GM12878 (cell line): ENCODE data around the gene COQ2. TPM values are rescaled to one million over a fixed set of nuclear protein-coding genes. Genes with fewer than 3 reads are reported as not detected.

ENCODE experiments used
- ATAC-seq: fragments of 200-7000 bp; cut with Tn5 transposase; 3 replicates; pipeline ENCODE4 v1.9.1; 2020; ENCODE audit warnings: mild to moderate bottlenecking, moderate library complexity
- BruUV-seq: library from RNA; stranded (reverse); fragments of 400-500 nt; replicated peaks from 2 replicates; lab custom pipeline; 2021; lab: Mats Ljungman, UMichigan
- CTCF ChIA-PET: fragments of 300-600 bp; sonication (Branson Sonifier 250); formaldehyde crosslinking; extraction: SDS; loops from one replicate; lab custom pipeline; 2021; ENCODE audit warnings: inconsistent platforms; lab: Yijun Ruan, JAX
- POLR2A ChIA-PET: fragments of 350-600 bp; formaldehyde crosslinking; extraction: SDS; loops from one replicate; lab custom pipeline; 2021; ENCODE audit warnings: inconsistent platforms; lab: Charles Lee
- RAD21 ChIA-PET: fragments of 300-600 bp; sonication (Branson Sonifier 250); formaldehyde crosslinking; loops from one replicate; lab custom pipeline; 2023; ENCODE audit warnings: antibody characterized with exemption; ENCODE audit not compliant: unreplicated experiment; lab: Charles Lee
- SMC1A ChIA-PET: fragments of 300-600 bp; sonication (Branson Sonifier 250); formaldehyde crosslinking; loops from one replicate; lab custom pipeline; 2023; ENCODE audit not compliant: unreplicated experiment, uncharacterized antibody; lab: Charles Lee
- DNase-seq: peaks from one replicate; pipeline ENCODE4 v3.0.0-alpha.2; 2011; ENCODE audit warnings: low read depth, low spot score
- FAIRE-seq: peaks from 3 replicates; lab custom pipeline; 2011; peaks lifted over from hg19 to GRCh38; lab: Jason Lieb, UNC
- H2AFZ ChIP-seq: 2 replicates; pipeline ENCODE4 v1.6.0; 2011; ENCODE audit warnings: low read depth, low read length, control low read depth; ENCODE audit not compliant: control insufficient read depth
- H3K27ac ChIP-seq: 2 replicates; pipeline ENCODE4 v1.5.1; 2011; ENCODE audit warnings: control low read depth; ENCODE audit not compliant: control insufficient read depth, insufficient read depth
- H3K27me3 ChIP-seq, 2 experiments: replicated peaks in 1 of 2; 2 replicates each; pipeline versions ENCODE4 v1.6.0 to v1.6.1; 2011; ENCODE audit warnings: low read length in 1 of 2; ENCODE audit not compliant: control insufficient read depth in 2 of 2, insufficient read depth in 2 of 2
- H3K36me3 ChIP-seq, 2 experiments: 2 replicates each; pipeline ENCODE4 v1.5.1; 2011; ENCODE audit warnings: low read length in 1 of 2; ENCODE audit not compliant: control insufficient read depth in 2 of 2, insufficient read depth in 2 of 2
- H3K4me1 ChIP-seq: 2 replicates; pipeline ENCODE4 v1.6.1; 2011; ENCODE audit warnings: mild to moderate bottlenecking, low read length, moderate library complexity, mixed read lengths; ENCODE audit not compliant: control insufficient read depth, insufficient read depth
- H3K4me2 ChIP-seq: 2 replicates; pipeline ENCODE4 v1.6.0; 2011; ENCODE audit warnings: control low read depth; ENCODE audit not compliant: control insufficient read depth, insufficient read depth
- H3K4me3 ChIP-seq: fragments of 200-600 bp; sonication (generic); 2 replicates; pipeline ENCODE4 v1.5.1; 2016
- H3K79me2 ChIP-seq: 2 replicates; pipeline ENCODE4 v1.6.0; 2011; ENCODE audit warnings: low read length; ENCODE audit not compliant: control insufficient read depth, insufficient read depth
- H3K9ac ChIP-seq: 2 replicates; pipeline ENCODE4 v1.8.0; 2011; ENCODE audit warnings: low read length, control low read depth, mixed read lengths; ENCODE audit not compliant: control insufficient read depth, insufficient read depth
- H3K9me3 ChIP-seq: replicated peaks from 3 replicates; pipeline ENCODE4 v1.5.1; 2011; ENCODE audit warnings: mild to moderate bottlenecking, low read length; ENCODE audit not compliant: control insufficient read depth, insufficient read depth
- H4K20me1 ChIP-seq: 2 replicates; pipeline ENCODE4 v1.6.0; 2011; ENCODE audit not compliant: control insufficient read depth, insufficient read depth
- EGR1 ChIP-seq, 2 experiments: IDR thresholded peaks; 1 replicate in 1 of 2; 2 replicates in 1 of 2; pipeline ENCODE4 v1.6.1; 2011 to 2012; ENCODE audit warnings: low read depth in 2 of 2, low read length in 2 of 2, borderline replicate concordance in 1 of 2, mild to moderate bottlenecking in 1 of 2, moderate library complexity in 1 of 2
- ESRRA ChIP-seq: IDR thresholded peaks from 2 replicates; pipeline ENCODE4 v1.6.1; 2012; ENCODE audit warnings: mild to moderate bottlenecking, low read length, improper control_type of control experiment
- ETV6 ChIP-seq, 2 experiments: fragments of 450-650 bp in 1 of 2; IDR thresholded peaks in 1 of 2; conservative IDR thresholded peaks in 1 of 2; 2 replicates each; pipeline ENCODE4 v1.6.1; 2014; ENCODE audit warnings: antibody characterized with exemption in 1 of 2, borderline replicate concordance in 1 of 2, low read depth in 1 of 2, mild to moderate bottlenecking in 1 of 2, moderate library complexity in 1 of 2
- GABPA ChIP-seq: IDR thresholded peaks from 2 replicates; pipeline ENCODE4 v1.6.1; 2014; ENCODE audit warnings: antibody characterized with exemption, low read depth, mild to moderate bottlenecking, inconsistent platforms
- JUNB ChIP-seq: IDR thresholded peaks from 2 replicates; pipeline ENCODE4 v1.6.1; 2016; ENCODE audit warnings: antibody characterized with exemption, mild to moderate bottlenecking
- MTA3 ChIP-seq: IDR thresholded peaks from 2 replicates; pipeline ENCODE4 v1.6.1; 2012; ENCODE audit warnings: low read length, inconsistent platforms, borderline replicate concordance
- MYB ChIP-seq: fragments of 150-350 bp; IDR thresholded peaks from 2 replicates; pipeline ENCODE4 v1.6.1; 2014; ENCODE audit warnings: mild to moderate bottlenecking, low read depth, low read length, borderline replicate concordance
- RAD21 ChIP-seq: IDR thresholded peaks from 2 replicates; pipeline ENCODE4 v1.6.1; 2011; ENCODE audit warnings: mild to moderate bottlenecking, low read depth, low read length, moderate library complexity; ENCODE audit not compliant: insufficient read depth
- RUNX3 ChIP-seq: IDR thresholded peaks from 2 replicates; pipeline ENCODE4 v1.6.1; 2012; ENCODE audit warnings: low read length, inconsistent platforms
- SMAD1 ChIP-seq: fragments of 450-650 bp; IDR thresholded peaks from 2 replicates; pipeline ENCODE4 v1.6.1; 2018; ENCODE audit warnings: mild to moderate bottlenecking, low read depth; ENCODE audit not compliant: partially characterized antibody
- WGBS: methylation state at CpG from one replicate; pipeline ENCODE4 v1.1.6; 2016; ENCODE audit warnings: low lambda C conversion rate; ENCODE audit not compliant: insufficient replicate concordance, insufficient coverage; ENCODE audit errors: missing lambda C conversion rate; 5-methylcytosine and 5-hydroxymethylcytosine counted together
- in situ Hi-C: fragments of 300-500 bp; cut with MboI; formaldehyde crosslinking; loops from 9 replicates; pipeline ENCODE4 v1.14.3; 2018; ENCODE audit warnings: mixed read lengths
- intact Hi-C: fragments of 100-400 bp; cut with micrococcal nuclease; formaldehyde crosslinking; loops from one replicate; pipeline ENCODE4 v1.14.2; 2022; ENCODE audit not compliant: unreplicated experiment
- polyA plus RNA-seq, 11 experiments: library from polyadenylated mRNA; depleted of rRNA in 4 of 11; unstranded in 6 of 11; stranded (reverse) in 5 of 11; fragments of >200 nt; fragmentation: Nextera tagmentation in 4 of 11; fragmentation: Illumina TruSeq in 1 of 11; extraction: Ambion mirVana in 4 of 11; extraction: Trizol in 1 of 11; gene quantifications; 1 replicate in 1 of 11; 2 replicates in 10 of 11; pipeline versions ENCODE4 v1.2.1 to v1.2.3, GENCODE V29; 2011 to 2016; ENCODE audit warnings: inconsistent platforms in 2 of 11, missing spikeins in 2 of 11, low read depth in 1 of 11
- total RNA-seq, 4 experiments: library from RNA; depleted of rRNA in 3 of 4; stranded (reverse); fragments of >200 nt in 3 of 4; fragmentation: Illumina TruSeq in 1 of 4; extraction: Trizol in 1 of 4; gene quantifications; 2 replicates each; pipeline versions ENCODE4 v1.2.1 to v1.2.3, GENCODE V29; 2013 to 2021
- TF ChIP-seq, protein P1 (sequence below): IDR thresholded peaks from 2 replicates; pipeline ENCODE4 v1.6.1; 2012; ENCODE audit warnings: low read depth, low read length, improper control_type of control experiment
- TF ChIP-seq, protein P2 (sequence below): fragments of 450-650 bp; IDR thresholded peaks from 2 replicates; pipeline ENCODE4 v1.6.1; 2016; ENCODE audit warnings: mild to moderate bottlenecking
- TF ChIP-seq, protein P3 (sequence below): fragments of 450-650 bp; formaldehyde crosslinking; IDR thresholded peaks from 2 replicates; pipeline ENCODE4 v1.4.0; 2022; ENCODE audit warnings: mild to moderate bottlenecking, moderate library complexity

The COQ2 gene
- total and polyA plus RNA-seq, 10 of the 15 experiments (the other 5 are each of a cell fraction or from before 2014, with no cell fraction given): 5.0 to 46.7 (median 19.1) TPM

DNA sequence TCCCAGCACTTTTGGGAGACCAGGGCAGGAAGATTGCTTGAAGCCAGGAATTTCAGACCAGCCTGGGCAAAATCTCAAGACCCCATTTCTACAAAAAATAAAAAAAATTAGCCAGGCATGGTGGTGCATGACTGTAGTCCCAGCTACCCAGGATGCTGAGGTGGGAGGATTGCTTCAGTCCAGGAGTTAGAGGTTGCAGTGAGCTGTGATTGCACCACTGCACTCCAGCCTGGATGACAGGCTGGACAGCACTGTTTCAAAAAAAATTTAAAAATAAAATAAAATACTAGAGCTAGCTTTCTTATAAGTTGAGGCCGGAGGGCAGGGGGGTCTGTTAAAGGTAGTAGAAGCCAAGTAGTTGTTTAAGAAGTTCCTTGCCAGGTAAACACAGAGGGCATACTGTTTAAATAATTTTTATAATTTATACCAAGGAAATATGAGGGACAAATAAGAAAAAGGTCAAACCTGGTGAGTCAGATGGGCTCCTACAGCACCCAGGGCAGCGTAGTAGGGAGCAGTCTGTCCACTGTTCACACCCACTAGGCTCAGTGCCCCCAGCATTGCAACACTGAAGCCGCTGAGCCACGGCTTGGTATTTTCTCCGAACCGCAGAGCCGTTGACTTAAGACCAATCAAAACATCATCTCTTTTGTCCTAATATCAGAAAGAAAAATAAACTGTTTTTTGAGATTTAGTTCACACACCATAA is 17.3 kb downstream of the COQ2 start (continued):
- TF ChIP-seq ETV6 (conservative IDR thresholded peaks at IDR 0.05 in 1 of 2, IDR thresholded peaks at IDR 0.05 in 1 of 2; ENCODE audit: borderline replicate concordance in 1 of 2, low read depth in 1 of 2) (no peak), SMAD1 (no peak), MYB (no peak), GABPA (no peak)

DNA sequence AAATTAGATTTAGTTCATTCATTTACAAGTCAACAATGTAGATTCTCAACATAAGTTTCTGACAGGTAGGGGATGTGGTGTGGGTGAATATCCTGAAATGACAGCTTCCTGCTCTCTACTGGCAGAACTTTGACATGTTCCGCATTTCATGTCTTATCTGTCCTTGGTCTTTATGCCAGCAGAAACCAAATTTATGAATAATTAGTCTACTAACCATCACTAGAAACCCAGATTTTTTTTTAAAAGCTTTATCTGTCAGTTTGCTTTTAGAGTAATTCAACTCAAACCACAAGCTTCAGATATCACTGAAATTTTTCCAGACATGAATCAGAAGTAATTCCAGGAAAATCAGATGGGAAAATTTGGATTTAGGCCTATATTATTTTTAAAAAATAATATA is 17.9 kb downstream of the COQ2 start:
- BruUV-seq: no TSS peak
- peaks cover 18% of the 10 kb centered on the region for H3K4me1 ChIP-seq
- H2AFZ ChIP-seq: no peak overlapping the region
- ChIA-PET CTCF (interaction anchor here (0.8 to 5.9 kb wide), 17 partner anchors 9 to 221 kb away, joined by 3 to 80 read pairs (median 5); partner anchors contain the start of gene COQ2), RAD21 (interaction anchor here (0.7 to 5.6 kb wide), 10 partner anchors 15 to 212 kb away, joined by 3 to 54 read pairs (median 4); partner anchors contain the start of gene COQ2), POLR2A (interaction anchor here (0.6 to 1.5 kb wide), 5 partner anchors 10 to 190 kb away, joined by 3 to 7 read pairs (median 4); no protein-coding TSS in a partner anchor), SMC1A (interaction anchor here (0.5 to 4.2 kb wide), 18 partner anchors 9 to 229 kb away, joined by 3 to 30 read pairs (median 6); partner anchors contain the start of gene PLAC8)
- H3K27ac ChIP-seq: 0 out of 2 replicates have a peak overlapping the region, but pooled peaks have one; percentile 15
- no peaks in the 10 kb centered on the region for H4K20me1 ChIP-seq
- H3K79me2 ChIP-seq: no peaks in the 10 kb centered on the region
- H3K9ac ChIP-seq: no peak overlapping the region
- 30% methylated on average over 1 of the region's 1 CpG for WGBS
- FAIRE-seq (no peak), ATAC-seq (peak; percentile 75), DNase-seq (no peak)
- no peaks in the 10 kb centered on the region for H3K9me3 ChIP-seq
- no peak overlapping the region for H3K4me2 ChIP-seq
- no peaks in the 10 kb centered on the region for H3K27me3 ChIP-seq
- in situ Hi-C loops (no loop called here), intact Hi-C loops (no loop called here)
- H3K4me3 ChIP-seq: no peak overlapping the region
- H3K36me3 ChIP-seq: peaks cover 2 to 20% of the 10 kb centered on the region in 2 experiments
- TF ChIP-seq, protein P1, sequence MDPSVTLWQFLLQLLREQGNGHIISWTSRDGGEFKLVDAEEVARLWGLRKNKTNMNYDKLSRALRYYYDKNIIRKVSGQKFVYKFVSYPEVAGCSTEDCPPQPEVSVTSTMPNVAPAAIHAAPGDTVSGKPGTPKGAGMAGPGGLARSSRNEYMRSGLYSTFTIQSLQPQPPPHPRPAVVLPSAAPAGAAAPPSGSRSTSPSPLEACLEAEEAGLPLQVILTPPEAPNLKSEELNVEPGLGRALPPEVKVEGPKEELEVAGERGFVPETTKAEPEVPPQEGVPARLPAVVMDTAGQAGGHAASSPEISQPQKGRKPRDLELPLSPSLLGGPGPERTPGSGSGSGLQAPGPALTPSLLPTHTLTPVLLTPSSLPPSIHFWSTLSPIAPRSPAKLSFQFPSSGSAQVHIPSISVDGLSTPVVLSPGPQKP: no peak
- TF ChIP-seq, protein P2, sequence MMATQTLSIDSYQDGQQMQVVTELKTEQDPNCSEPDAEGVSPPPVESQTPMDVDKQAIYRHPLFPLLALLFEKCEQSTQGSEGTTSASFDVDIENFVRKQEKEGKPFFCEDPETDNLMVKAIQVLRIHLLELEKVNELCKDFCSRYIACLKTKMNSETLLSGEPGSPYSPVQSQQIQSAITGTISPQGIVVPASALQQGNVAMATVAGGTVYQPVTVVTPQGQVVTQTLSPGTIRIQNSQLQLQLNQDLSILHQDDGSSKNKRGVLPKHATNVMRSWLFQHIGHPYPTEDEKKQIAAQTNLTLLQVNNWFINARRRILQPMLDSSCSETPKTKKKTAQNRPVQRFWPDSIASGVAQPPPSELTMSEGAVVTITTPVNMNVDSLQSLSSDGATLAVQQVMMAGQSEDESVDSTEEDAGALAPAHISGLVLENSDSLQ: no peak; the same call in 1 of the 2 replicates
- TF ChIP-seq JUNB (peak; percentile 51), MTA3 (no peak), ESRRA (no peak), RAD21 (peak; percentile 21; the same call in 1 of the 2 replicates), EGR1 (IDR thresholded peaks at IDR 0.05; ENCODE audit: borderline replicate concordance in 1 of 2, low read depth in 2 of 2, low read length in 2 of 2) (no peak), RUNX3 (peak; percentile 44; the same call in 1 of the 2 replicates)
- TF ChIP-seq, protein P3, sequence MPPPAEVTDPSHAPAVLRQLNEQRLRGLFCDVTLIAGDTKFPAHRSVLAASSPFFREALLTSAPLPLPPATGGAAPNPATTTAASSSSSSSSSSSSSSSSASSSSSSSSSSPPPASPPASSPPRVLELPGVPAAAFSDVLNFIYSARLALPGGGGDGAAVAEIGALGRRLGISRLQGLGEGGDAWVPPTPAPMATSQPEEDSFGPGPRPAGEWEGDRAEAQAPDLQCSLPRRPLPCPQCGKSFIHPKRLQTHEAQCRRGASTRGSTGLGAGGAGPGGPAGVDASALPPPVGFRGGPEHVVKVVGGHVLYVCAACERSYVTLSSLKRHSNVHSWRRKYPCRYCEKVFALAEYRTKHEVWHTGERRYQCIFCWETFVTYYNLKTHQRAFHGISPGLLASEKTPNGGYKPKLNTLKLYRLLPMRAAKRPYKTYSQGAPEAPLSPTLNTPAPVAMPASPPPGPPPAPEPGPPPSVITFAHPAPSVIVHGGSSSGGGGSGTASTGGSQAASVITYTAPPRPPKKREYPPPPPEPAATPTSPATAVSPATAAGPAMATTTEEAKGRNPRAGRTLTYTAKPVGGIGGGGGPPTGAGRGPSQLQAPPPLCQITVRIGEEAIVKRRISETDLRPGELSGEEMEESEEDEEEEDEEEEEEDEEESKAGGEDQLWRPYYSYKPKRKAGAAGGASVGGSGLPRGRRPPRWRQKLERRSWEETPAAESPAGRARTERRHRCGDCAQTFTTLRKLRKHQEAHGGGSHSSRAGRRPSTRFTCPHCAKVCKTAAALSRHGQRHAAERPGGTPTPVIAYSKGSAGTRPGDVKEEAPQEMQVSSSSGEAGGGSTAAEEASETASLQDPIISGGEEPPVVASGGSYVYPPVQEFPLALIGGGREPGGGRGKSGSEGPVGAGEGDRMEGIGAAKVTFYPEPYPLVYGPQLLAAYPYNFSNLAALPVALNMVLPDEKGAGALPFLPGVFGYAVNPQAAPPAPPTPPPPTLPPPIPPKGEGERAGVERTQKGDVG: no peak
